GM12878 (cell line): ENCODE data around the gene HSPA1A. TPM values are rescaled to one million over a fixed set of nuclear protein-coding genes. Genes with fewer than 3 reads are reported as not detected.

Experiments
- ASH2L ChIP-seq: fragments of 300-600, 200-600 bp; sonication (generic); IDR thresholded peaks from 2 replicates; pipeline ENCODE4 v1.6.1; 2017; ENCODE audit warnings: low read depth, mild to moderate bottlenecking, borderline replicate concordance
- EZH2 ChIP-seq: IDR thresholded peaks from 2 replicates; pipeline ENCODE4 v1.6.1; 2012; ENCODE audit warnings: low read depth, mild to moderate bottlenecking, control low read depth, inconsistent platforms, low read length, borderline replicate concordance; ENCODE audit not compliant: control insufficient read depth
- KAT2A ChIP-seq: conservative IDR thresholded peaks from 2 replicates; pipeline ENCODE4 v1.6.1; 2011; ENCODE audit warnings: low read depth, low read length; ENCODE audit not compliant: control insufficient read depth
- KLF5 ChIP-seq: fragments of 450-650 bp; IDR thresholded peaks from 2 replicates; pipeline ENCODE4 v1.6.1; 2014; ENCODE audit warnings: mild to moderate bottlenecking; ENCODE audit not compliant: partially characterized antibody
- NR2C1 ChIP-seq: fragments of 450-650 bp; IDR thresholded peaks from 2 replicates; pipeline ENCODE4 v1.6.1; 2017; ENCODE audit warnings: antibody characterized with exemption, mild to moderate bottlenecking, moderate library complexity
- POLR2AphosphoS5 ChIP-seq: IDR thresholded peaks from 2 replicates; pipeline ENCODE4 v1.6.1; 2011; ENCODE audit warnings: mild to moderate bottlenecking, low read length, inconsistent platforms
- RBBP5 ChIP-seq: fragments of 200-600 bp; sonication (generic); conservative IDR thresholded peaks from 2 replicates; pipeline ENCODE4 v1.6.1; 2016
- SMAD1 ChIP-seq: fragments of 450-650 bp; IDR thresholded peaks from 2 replicates; pipeline ENCODE4 v1.6.1; 2018; ENCODE audit warnings: mild to moderate bottlenecking, low read depth; ENCODE audit not compliant: partially characterized antibody
- TARDBP ChIP-seq: IDR thresholded peaks from 2 replicates; pipeline ENCODE4 v1.6.1; 2016; ENCODE audit warnings: borderline replicate concordance
- polyA plus RNA-seq, 11 experiments: library from polyadenylated mRNA; depleted of rRNA in 4 of 11; unstranded in 6 of 11; stranded (reverse) in 5 of 11; fragments of >200 nt; fragmentation: Nextera tagmentation in 4 of 11; fragmentation: Illumina TruSeq in 1 of 11; extraction: Ambion mirVana in 4 of 11; extraction: Trizol in 1 of 11; gene quantifications; 1 replicate in 1 of 11; 2 replicates in 10 of 11; pipeline versions ENCODE4 v1.2.1 to v1.2.3, GENCODE V29; 2011 to 2016; ENCODE audit warnings: inconsistent platforms in 2 of 11, missing spikeins in 2 of 11, low read depth in 1 of 11
- total RNA-seq, 4 experiments: library from RNA; depleted of rRNA in 3 of 4; stranded (reverse); fragments of >200 nt in 3 of 4; fragmentation: Illumina TruSeq in 1 of 4; extraction: Trizol in 1 of 4; gene quantifications; 2 replicates each; pipeline versions ENCODE4 v1.2.1 to v1.2.3, GENCODE V29; 2013 to 2021
- TF ChIP-seq, protein P1 (sequence below): IDR thresholded peaks from 2 replicates; pipeline ENCODE4 v1.6.1; 2012; ENCODE audit warnings: improper control_type of control experiment, low read depth, low read length; ENCODE audit not compliant: insufficient replicate concordance
- TF ChIP-seq, protein P2 (sequence below): fragments of 150-350 bp; IDR thresholded peaks from 2 replicates; pipeline ENCODE4 v1.6.1; 2016; ENCODE audit warnings: low read depth, low read length

HSPA1A gene
- total and polyA plus RNA-seq, 10 of the 15 experiments (the other 5 are each of a cell fraction or from before 2014, with no cell fraction given), result 0.29 to 51.8 (median 17.5) TPM

DNA sequence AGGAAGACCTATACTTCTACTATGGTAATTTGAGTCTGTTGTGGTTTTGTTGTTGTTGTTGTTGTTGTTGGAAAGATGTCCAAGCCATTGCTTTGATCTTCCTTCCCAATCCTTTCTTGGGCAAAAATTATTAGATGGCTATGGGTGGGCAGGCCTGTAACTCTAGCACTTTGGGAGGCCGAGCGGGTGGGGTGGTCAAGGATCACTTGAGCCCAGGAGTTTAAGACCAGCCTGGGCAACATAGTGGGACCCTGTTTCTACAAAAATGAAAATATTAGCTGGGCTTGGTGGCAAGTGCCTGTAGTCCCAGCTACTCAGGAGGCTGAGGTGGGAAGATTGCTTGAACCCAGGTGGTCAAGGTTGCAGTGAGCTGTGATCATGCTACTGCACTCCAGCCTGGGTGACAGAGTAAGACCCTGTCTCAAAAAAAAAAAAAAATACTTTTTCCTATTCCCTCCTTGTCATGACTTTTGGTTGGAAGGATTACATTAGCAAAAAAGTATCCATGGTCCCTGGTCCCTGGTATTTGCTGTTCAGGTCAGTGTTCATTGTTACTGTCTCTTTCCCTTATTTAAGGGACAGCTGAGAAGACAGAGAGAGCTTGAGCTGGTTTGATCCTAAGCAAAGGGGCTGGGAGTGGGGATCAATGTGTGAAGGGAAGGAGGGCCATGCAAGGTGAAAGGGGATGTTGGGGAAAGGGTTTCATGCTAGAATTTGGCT, 35.6 kb downstream of the HSPA1A start (continued):
- TF ChIP-seq, protein P1, sequence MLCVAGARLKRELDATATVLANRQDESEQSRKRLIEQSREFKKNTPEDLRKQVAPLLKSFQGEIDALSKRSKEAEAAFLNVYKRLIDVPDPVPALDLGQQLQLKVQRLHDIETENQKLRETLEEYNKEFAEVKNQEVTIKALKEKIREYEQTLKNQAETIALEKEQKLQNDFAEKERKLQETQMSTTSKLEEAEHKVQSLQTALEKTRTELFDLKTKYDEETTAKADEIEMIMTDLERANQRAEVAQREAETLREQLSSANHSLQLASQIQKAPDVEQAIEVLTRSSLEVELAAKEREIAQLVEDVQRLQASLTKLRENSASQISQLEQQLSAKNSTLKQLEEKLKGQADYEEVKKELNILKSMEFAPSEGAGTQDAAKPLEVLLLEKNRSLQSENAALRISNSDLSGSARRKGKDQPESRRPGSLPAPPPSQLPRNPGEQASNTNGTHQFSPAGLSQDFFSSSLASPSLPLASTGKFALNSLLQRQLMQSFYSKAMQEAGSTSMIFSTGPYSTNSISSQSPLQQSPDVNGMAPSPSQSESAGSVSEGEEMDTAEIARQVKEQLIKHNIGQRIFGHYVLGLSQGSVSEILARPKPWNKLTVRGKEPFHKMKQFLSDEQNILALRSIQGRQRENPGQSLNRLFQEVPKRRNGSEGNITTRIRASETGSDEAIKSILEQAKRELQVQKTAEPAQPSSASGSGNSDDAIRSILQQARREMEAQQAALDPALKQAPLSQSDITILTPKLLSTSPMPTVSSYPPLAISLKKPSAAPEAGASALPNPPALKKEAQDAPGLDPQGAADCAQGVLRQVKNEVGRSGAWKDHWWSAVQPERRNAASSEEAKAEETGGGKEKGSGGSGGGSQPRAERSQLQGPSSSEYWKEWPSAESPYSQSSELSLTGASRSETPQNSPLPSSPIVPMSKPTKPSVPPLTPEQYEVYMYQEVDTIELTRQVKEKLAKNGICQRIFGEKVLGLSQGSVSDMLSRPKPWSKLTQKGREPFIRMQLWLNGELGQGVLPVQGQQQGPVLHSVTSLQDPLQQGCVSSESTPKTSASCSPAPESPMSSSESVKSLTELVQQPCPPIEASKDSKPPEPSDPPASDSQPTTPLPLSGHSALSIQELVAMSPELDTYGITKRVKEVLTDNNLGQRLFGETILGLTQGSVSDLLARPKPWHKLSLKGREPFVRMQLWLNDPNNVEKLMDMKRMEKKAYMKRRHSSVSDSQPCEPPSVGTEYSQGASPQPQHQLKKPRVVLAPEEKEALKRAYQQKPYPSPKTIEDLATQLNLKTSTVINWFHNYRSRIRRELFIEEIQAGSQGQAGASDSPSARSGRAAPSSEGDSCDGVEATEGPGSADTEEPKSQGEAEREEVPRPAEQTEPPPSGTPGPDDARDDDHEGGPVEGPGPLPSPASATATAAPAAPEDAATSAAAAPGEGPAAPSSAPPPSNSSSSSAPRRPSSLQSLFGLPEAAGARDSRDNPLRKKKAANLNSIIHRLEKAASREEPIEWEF, result no peak
- TF ChIP-seq NR2C1 (no peak), RBBP5 (no peak), ASH2L (no peak), KLF5 (no peak), TARDBP (no peak), POLR2AphosphoS5 (no peak), EZH2 (no peak), KAT2A (no peak), SMAD1 (no peak)
- TF ChIP-seq, protein P2, sequence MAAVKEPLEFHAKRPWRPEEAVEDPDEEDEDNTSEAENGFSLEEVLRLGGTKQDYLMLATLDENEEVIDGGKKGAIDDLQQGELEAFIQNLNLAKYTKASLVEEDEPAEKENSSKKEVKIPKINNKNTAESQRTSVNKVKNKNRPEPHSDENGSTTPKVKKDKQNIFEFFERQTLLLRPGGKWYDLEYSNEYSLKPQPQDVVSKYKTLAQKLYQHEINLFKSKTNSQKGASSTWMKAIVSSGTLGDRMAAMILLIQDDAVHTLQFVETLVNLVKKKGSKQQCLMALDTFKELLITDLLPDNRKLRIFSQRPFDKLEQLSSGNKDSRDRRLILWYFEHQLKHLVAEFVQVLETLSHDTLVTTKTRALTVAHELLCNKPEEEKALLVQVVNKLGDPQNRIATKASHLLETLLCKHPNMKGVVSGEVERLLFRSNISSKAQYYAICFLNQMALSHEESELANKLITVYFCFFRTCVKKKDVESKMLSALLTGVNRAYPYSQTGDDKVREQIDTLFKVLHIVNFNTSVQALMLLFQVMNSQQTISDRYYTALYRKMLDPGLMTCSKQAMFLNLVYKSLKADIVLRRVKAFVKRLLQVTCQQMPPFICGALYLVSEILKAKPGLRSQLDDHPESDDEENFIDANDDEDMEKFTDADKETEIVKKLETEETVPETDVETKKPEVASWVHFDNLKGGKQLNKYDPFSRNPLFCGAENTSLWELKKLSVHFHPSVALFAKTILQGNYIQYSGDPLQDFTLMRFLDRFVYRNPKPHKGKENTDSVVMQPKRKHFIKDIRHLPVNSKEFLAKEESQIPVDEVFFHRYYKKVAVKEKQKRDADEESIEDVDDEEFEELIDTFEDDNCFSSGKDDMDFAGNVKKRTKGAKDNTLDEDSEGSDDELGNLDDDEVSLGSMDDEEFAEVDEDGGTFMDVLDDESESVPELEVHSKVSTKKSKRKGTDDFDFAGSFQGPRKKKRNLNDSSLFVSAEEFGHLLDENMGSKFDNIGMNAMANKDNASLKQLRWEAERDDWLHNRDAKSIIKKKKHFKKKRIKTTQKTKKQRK, result no peak
